PC-9 (cell line): ENCODE results near the gene SFTPD.

Source experiments
- CTCF ChIP-seq: fragments of 200-600 bp; sonication (generic); conservative IDR thresholded peaks from 2 replicates; pipeline ENCODE4 v1.6.1; 2017; ENCODE audit warnings: mixed run types, antibody characterized with exemption, mild to moderate bottlenecking, moderate library complexity
- EZH2 ChIP-seq: fragments of 200-600 bp; sonication (generic); IDR thresholded peaks from 2 replicates; pipeline ENCODE4 v1.8.0; 2017; ENCODE audit warnings: antibody characterized with exemption, low read depth

GRCh38 chr10:79928028-79928583 lies 20.8 kb downstream of the SFTPD start:
- no peak for TF ChIP-seq CTCF
- no peak for TF ChIP-seq EZH2
